ENCODE data around the gene RIMKLB. TPM values are rescaled to one million over a fixed set of nuclear protein-coding genes. Genes with fewer than 3 reads are reported as not detected.

Gene RIMKLB
- total and polyA plus RNA-seq, 2 of the 8 experiments (the other 6 are each of a cell fraction or from before 2014, with no cell fraction given): 37.8 to 78.2 TPM

GRCh38 chr12:8821591-8821990 is 123.8 kb downstream of the RIMKLB start (continued):
- no peak for TF ChIP-seq CHD7 (IDR thresholded peaks at IDR 0.05; ENCODE audit: insufficient replicate concordance, low read length)
- no peak for TF ChIP-seq NRF1 (IDR thresholded peaks at IDR 0.05; ENCODE audit: low read depth, low read length)
- no peak for TF ChIP-seq E2F6 (IDR thresholded peaks at IDR 0.05)
- no peak for TF ChIP-seq RNF2 (IDR thresholded peaks at IDR 0.05; ENCODE audit: borderline replicate concordance, low read depth, low read length, missing control alignments, poor library complexity, severe bottlenecking)
- no peak for TF ChIP-seq CBX5 (IDR thresholded peaks at IDR 0.05; ENCODE audit: low read depth, low read length)
- TF ChIP-seq RBBP5 (IDR thresholded peaks at IDR 0.05; ENCODE audit: borderline replicate concordance, low read depth, low read length): no peak
- no peak for TF ChIP-seq TAF1 (IDR thresholded peaks at IDR 0.05; ENCODE audit: low read depth, low read length)
- TF ChIP-seq EZH2 (IDR thresholded peaks at IDR 0.05; ENCODE audit: low read depth, low read length, severe bottlenecking): no peak

All from H1 (cell line).